Stimulated activated naive CD8-positive, alpha-beta T cell treated with anti-CD3 and anti-CD28 coated beads, Interleukin-15, amount 100 ng/mL, for 72 hours (primary cell): ENCODE results near the gene HID1.
A peak's percentile ranks its signal among the peaks of the same experiment; 100 is the strongest.

Experiments
- ATAC-seq: fragments of 150-1000 bp; cut with Tn5 transposase; 2 replicates; pipeline ENCODE4 v1.10.0; 2021; ENCODE audit warnings: mild to moderate bottlenecking, moderate library complexity
- DNase-seq, 2 donors: peaks; one replicate each; pipeline ENCODE4 v3.0.0; 2021 to 2022
- H3K27ac Mint-ChIP-seq, 2 donors: one replicate each; pipeline ENCODE4 v1.8.0; 2022; ENCODE audit warnings: mild to moderate bottlenecking in 2 of 2, mixed read lengths in 2 of 2, moderate library complexity in 2 of 2
- H3K27me3 Mint-ChIP-seq: one replicate; pipeline ENCODE4 v1.8.0; 2022; ENCODE audit warnings: mixed read lengths
- H3K4me1 Mint-ChIP-seq: one replicate; pipeline ENCODE4 v1.8.0; 2022; ENCODE audit warnings: mild to moderate bottlenecking, mixed read lengths
- H3K4me3 Mint-ChIP-seq, 2 donors: one replicate each; pipeline ENCODE4 v1.8.0; 2022; ENCODE audit warnings: mild to moderate bottlenecking in 2 of 2, mixed read lengths in 2 of 2, moderate library complexity in 1 of 2
- H3K9me3 Mint-ChIP-seq, 2 donors: one replicate each; pipeline ENCODE4 v1.8.0; 2022; ENCODE audit warnings: mixed read lengths in 2 of 2

HID1 gene

DNA sequence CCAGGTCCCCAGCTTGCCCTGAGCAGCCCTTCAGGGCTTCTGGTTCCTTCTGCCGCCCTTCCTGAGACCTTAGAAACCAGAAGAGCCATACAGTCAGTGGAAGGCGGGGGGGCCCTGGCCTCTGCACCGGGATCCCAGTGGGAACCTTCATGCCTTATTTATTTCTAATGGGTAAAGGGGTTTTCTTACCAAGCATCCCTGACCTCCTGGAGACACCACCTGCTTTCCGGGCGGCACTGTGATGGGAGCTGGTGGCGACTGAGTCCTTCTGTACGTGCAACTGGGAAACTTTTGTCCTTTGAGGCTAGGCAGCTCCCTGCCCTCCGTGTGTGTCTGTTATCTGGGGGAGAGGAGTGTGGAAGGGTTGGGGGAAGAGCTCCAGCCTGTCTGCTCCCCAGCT, 32.7 kb upstream of the HID1 start:
- DNase-seq (no peak), ATAC-seq (no peak)
- H3K27me3 Mint-ChIP-seq = no peaks in the 10 kb centered on the region
- no peak overlapping the region for H3K4me3 Mint-ChIP-seq
- peaks cover 13% of the 10 kb centered on the region for H3K4me1 Mint-ChIP-seq
- H3K9me3 Mint-ChIP-seq = no peaks in the 10 kb centered on the region
- H3K27ac Mint-ChIP-seq = no peak overlapping the region

GRCh38 chr17:75004371-75004770, 31.8 kb upstream of the HID1 start:
- H3K27ac Mint-ChIP-seq = no peak overlapping the region
- H3K4me1 Mint-ChIP-seq = peaks cover 13% of the 10 kb centered on the region
- H3K9me3 Mint-ChIP-seq = no peaks in the 10 kb centered on the region
- H3K4me3 Mint-ChIP-seq = no peak overlapping the region
- no peak for DNase-seq
- no peaks in the 10 kb centered on the region for H3K27me3 Mint-ChIP-seq
- ATAC-seq = no peak

GRCh38 chr17:75003957-75004355, 31.4 kb upstream of the HID1 start:
- ATAC-seq (no peak), DNase-seq (no peak)
- no peak overlapping the region for H3K4me3 Mint-ChIP-seq
- no peak overlapping the region for H3K27ac Mint-ChIP-seq
- no peaks in the 10 kb centered on the region for H3K27me3 Mint-ChIP-seq
- peaks cover 13% of the 10 kb centered on the region for H3K4me1 Mint-ChIP-seq
- no peaks in the 10 kb centered on the region for H3K9me3 Mint-ChIP-seq

GRCh38 chr17:75003070-75003956, 30.8 kb upstream of the HID1 start:
- H3K27ac Mint-ChIP-seq = no peak overlapping the region
- ATAC-seq (no peak), DNase-seq (no peak)
- no peaks in the 10 kb centered on the region for H3K27me3 Mint-ChIP-seq
- no peaks in the 10 kb centered on the region for H3K9me3 Mint-ChIP-seq
- H3K4me3 Mint-ChIP-seq = no peak overlapping the region
- peaks cover 18% of the 10 kb centered on the region for H3K4me1 Mint-ChIP-seq

GRCh38 chr17:75001915-75002843, 29.6 kb upstream of the HID1 start:
- H3K4me1 Mint-ChIP-seq = peaks cover 20% of the 10 kb centered on the region
- H3K9me3 Mint-ChIP-seq = no peaks in the 10 kb centered on the region
- no peak overlapping the region for H3K27ac Mint-ChIP-seq
- no peak overlapping the region for H3K4me3 Mint-ChIP-seq
- H3K27me3 Mint-ChIP-seq = no peaks in the 10 kb centered on the region
- DNase-seq (no peak), ATAC-seq (peak; percentile 15)

DNA sequence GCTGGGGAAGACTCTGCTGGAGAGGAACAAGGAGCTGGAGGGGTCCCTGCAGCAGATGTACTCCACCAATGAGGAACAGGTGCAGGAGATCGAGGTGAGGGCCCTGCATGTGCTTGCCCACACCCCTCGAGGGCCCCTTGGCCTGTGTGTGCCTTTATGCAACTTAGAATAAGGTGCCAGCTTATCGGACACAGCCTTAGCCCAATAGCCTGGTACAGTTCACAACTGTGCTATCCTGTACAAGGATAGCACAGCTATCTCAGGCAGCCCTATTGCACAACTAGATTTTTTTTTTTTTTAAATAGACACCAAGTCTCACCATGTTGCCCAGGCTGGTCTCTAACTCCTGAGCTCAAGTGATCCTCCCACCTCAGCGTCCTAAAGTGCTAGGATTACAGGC, 27.0 kb upstream of the HID1 start:
- Mint-ChIP-seq H3K27me3 (no peaks in the 10 kb centered on the region), H3K4me1 (peaks cover 20% of the 10 kb centered on the region), H3K4me3 (no peak overlapping the region), H3K9me3 (no peaks in the 10 kb centered on the region), H3K27ac (peak overlapping the region in 1 of 2 donors; percentile 5)
- ATAC-seq (no peak), DNase-seq (no peak)

DNA sequence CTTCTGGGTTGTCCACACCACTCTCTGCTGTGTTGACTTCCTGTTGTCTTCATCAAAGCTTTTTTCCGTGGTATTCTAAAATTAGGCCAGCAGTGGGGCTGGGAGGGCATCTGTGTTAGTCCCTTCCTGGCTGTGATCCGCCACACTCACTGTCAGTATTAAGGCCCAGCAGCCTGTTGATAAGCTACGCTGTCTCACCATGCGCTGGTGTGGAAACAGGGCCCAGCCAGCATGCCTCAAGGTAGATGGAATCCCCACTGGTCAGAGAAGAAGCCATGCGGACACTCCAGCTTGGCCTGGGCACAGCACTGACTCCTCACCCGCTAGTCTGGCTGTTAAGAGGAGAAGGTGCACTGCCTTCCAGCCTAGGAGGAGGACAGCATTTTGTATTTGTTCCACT, 26.2 kb upstream of the HID1 start:
- Mint-ChIP-seq H3K4me1 (peaks cover 20% of the 10 kb centered on the region), H3K27me3 (no peaks in the 10 kb centered on the region), H3K27ac (no peak overlapping the region), H3K4me3 (no peak overlapping the region), H3K9me3 (no peaks in the 10 kb centered on the region)
- ATAC-seq (no peak), DNase-seq (no peak)

DNA sequence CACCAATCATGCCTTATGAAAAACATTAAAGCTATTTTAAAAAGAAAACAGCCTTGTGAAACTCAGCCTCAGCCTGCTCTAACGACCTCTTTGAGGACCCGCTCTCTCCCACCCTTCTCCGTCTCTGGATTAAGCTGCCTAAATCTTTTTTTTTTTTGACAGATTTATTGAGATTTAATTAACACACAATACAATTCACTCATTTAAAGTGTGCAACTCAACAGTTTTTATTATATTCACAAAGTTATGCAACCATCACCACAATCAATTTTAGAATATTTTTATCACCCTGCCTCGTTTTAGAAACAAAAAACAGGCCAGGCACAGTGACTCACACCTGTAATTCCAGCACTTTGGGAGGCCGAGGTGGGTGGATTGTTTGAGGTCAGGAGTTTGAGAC, 23.3 kb upstream of the HID1 start:
- H3K27me3 Mint-ChIP-seq = peaks cover 9% of the 10 kb centered on the region
- DNase-seq (no peak), ATAC-seq (no peak)

GRCh38 chr17:74994440-74994839, 21.9 kb upstream of the HID1 start:
- no peak for ATAC-seq
- Mint-ChIP-seq H3K4me3 (no peak overlapping the region), H3K27me3 (peaks cover 18% of the 10 kb centered on the region), H3K4me1 (peaks cover 7% of the 10 kb centered on the region), H3K27ac (no peak overlapping the region), H3K9me3 (no peaks in the 10 kb centered on the region)
- DNase-seq = no peak

More for the DNA sequence above, 23.3 kb upstream of the HID1 start:
- Mint-ChIP-seq H3K4me3 (no peak overlapping the region), H3K27ac (peak overlapping the region in 1 of 2 donors; percentile 70), H3K9me3 (no peaks in the 10 kb centered on the region), H3K4me1 (peaks cover 7% of the 10 kb centered on the region)

DNA sequence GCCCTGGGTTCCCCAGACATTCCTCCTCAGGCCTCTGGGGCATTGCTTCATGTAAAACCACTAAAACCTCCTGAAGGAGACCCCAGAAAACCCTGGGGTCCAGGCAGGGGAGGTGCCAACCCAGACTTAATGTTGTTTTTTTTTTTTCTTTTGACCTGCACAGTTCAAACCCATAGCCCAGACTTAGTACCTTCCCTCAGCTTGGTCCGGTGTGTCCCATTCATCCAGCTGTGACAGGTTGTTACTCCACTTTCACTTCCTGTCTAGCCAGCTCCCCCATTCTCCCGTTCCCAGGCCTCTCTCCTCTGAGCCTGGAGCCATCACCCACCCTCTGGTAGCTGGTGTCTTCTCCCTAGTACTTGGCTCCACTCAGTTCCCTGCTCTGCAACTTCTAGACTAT, 19.7 kb upstream of the HID1 start:
- Mint-ChIP-seq H3K4me1 (peaks cover 7% of the 10 kb centered on the region), H3K4me3 (no peak overlapping the region), H3K9me3 (no peaks in the 10 kb centered on the region), H3K27ac (no peak overlapping the region), H3K27me3 (peaks cover 31% of the 10 kb centered on the region)
- DNase-seq = no peak
- no peak for ATAC-seq

DNA sequence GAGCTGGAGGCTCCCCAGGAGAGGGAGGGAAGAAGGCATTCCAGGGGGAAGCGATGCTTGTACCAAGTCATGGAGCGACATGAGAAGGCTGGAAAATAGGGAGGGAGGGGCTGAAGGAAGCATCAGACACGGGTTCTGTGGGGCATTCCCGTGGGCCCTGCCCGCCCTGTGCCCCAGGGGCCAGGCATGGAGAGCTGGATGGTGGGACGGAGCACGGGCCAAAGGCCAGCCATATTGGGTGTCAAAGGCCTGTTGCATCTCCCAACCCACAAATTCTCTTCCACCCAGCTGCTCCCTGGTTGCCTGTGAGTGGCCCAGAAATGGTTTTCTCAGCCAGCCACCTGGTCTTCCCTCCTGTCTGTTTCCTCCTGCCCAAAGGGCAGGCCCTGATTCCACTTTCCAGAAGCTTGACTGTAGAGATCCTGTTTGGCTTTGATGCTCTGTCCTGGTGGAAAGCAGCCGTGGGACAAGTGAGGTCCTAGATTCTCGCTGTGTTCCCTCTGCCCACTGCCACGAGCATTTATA, 18.1 kb upstream of the HID1 start:
- Mint-ChIP-seq H3K9me3 (no peaks in the 10 kb centered on the region), H3K27me3 (peaks cover 46% of the 10 kb centered on the region), H3K4me3 (no peak overlapping the region), H3K4me1 (peaks cover 16% of the 10 kb centered on the region), H3K27ac (no peak overlapping the region)
- no peak for ATAC-seq
- DNase-seq = no peak

DNA sequence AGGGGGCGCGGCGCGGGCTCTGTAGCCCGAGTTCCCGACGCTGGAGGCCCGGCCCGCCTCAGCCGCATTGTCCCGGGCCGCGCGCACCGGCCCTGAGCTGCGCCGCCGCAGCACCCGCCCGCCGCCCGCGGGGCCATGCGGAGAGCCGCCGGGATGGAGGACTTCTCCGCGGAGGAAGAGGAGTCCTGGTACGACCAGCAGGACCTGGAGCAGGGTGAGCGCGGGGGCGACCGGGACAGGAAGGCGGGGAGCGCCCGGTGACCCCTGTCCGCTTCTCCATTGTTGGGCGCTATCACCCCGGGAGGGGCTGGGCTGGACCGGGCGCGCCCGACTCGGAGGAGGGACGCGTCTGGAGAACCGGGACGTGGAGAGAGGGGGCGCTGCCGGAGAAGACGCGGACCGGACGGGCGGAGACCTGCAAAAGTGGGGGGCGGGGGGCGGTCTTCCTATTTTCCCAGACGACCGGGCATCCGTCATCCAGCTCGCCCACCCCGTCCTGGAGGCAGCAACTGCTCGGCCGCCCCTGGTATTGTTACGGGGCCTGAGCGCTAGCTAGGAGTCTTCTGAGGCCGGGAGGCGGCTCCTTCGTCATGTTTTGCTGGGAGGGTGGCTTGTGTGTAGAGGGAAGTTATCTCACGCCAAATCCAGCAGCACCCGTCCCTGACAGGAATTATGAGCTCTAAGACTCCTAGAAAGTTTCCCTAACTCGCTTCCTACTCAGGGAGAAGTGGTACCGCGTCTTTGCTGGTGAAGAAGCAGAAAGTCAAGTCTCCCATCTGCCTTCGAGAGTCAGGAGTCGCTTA, 15.6 kb upstream of the HID1 start:
- Mint-ChIP-seq H3K4me3 (peak overlapping the region; percentile 72 to 79), H3K9me3 (no peaks in the 10 kb centered on the region), H3K27me3 (peaks cover 52% of the 10 kb centered on the region), H3K27ac (peak overlapping the region in 1 of 2 donors; percentile 15), H3K4me1 (peaks cover 16% of the 10 kb centered on the region)
- ATAC-seq (peak; percentile 79), DNase-seq (no peak)

DNA sequence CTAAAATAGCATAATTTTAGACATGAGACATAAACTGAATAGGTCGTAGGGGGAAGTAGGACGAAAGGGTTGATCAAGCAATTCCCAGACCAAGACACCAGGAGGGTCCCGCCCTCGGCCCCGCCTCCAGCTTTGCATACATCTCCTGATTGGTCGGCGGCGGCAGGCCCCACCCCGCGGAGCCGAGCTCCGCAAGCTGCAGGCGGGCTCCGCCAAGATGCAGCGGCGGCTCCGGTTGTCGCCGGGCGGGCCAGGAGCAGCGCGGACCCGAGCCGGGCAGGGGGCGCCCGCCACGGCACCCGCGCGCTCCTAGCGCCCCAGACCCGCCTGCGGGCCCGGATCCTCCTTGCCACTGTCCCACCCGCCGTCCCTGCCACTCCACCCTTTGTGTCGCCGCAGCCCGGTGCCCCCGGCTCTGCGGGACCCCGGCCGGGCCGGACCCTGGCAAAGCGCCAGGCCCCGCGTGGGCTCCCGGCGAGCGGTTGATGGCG, 14.9 kb upstream of the HID1 start, which contains the start of gene CDR2L:
CDR2L (plus strand) TSS at position 215 of the 491 bp plus-strand sequence. CDS start 412 bp downstream, outside the sequence.
- Mint-ChIP-seq H3K4me1 (peaks cover 16% of the 10 kb centered on the region), H3K27me3 (peaks cover 51% of the 10 kb centered on the region), H3K4me3 (peak within 1 kb of the TSS; percentile 89 to 90), H3K9me3 (no peaks in the 10 kb centered on the region), H3K27ac (peak within 1 kb of the TSS in 1 of 2 donors; percentile 15)
- DNase-seq (peak; percentile 79 to 85), ATAC-seq (peak; percentile 94)

DNA sequence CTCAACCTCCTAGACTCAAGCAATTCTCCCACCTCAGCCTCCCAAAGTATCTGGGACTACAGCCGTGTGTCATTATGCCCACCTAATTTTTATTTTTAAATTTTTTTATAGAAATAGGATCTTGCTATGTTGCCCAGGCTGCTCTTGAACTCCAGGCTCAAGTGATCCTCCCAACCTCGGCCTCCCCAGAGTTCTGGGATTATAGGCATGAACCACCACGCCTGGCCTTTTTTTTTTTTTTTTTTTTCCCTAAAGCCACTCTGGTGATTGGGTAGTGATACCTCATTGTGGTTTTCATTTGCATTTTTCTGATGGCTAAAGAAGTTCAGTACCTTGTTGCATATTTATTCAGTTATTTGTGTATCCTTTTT, 13.6 kb upstream of the HID1 start:
- no peak for ATAC-seq
- H3K4me3 Mint-ChIP-seq = no peak overlapping the region
- no peak for DNase-seq
- H3K4me1 Mint-ChIP-seq = peaks cover 25% of the 10 kb centered on the region
- H3K27me3 Mint-ChIP-seq = peaks cover 43% of the 10 kb centered on the region
- H3K27ac Mint-ChIP-seq = no peak overlapping the region
- no peaks in the 10 kb centered on the region for H3K9me3 Mint-ChIP-seq
